NCI-H524 (cell line): ENCODE data around the gene EDAR.

Source experiments
- DNase-seq, 2 experiments: peaks; one replicate each; lab custom pipeline; 2025; lab: John Stamatoyannopoulos, UW

The EDAR gene

GRCh38 chr2:108967757-108968156 lies 21.3 kb downstream of the EDAR start:
- DNase-seq, result no peak

DNA sequence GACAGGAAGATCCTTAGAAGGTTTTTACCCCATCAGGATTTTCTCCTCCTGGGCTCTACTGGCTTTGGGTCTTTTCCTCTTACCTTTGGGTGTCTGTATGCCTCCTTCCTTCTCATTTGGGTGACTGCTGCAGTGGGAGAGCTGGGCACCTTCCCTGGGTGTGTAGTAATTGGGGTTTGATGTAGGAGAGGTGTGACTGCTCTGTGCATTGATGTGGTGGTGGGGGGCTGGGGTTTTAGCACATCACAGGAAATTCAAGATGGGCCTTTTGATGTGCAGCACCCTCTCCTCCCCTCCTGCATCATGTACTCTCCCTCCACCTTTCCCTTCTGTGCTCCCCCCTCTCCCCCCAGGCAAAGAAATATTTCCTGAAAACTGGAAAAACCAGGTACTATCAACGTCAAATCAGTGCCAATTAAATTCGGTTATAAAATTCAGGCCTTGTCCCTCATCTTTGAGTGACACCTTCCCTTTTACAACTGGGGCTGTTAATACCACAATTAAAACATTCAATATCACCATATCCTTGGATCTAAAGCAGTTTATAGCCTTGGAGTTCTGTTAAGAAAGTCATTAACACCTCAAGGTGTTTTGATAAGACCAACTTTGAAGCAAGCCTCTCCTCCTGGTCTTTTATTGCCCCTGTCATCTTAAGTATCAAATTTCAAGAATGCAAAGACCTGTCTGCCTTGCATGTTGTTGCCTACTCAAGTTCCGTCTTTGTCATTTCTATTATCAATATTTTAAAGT lies 23.3 kb downstream of the EDAR start:
- no peak for DNase-seq

- no peak for DNase-seq
Measured at GRCh38 chr2:108963057-108963456, 26.0 kb downstream of the EDAR start.

- DNase-seq, result no peak
Measured at GRCh38 chr2:108961796-108962195, 27.2 kb downstream of the EDAR start.

DNA sequence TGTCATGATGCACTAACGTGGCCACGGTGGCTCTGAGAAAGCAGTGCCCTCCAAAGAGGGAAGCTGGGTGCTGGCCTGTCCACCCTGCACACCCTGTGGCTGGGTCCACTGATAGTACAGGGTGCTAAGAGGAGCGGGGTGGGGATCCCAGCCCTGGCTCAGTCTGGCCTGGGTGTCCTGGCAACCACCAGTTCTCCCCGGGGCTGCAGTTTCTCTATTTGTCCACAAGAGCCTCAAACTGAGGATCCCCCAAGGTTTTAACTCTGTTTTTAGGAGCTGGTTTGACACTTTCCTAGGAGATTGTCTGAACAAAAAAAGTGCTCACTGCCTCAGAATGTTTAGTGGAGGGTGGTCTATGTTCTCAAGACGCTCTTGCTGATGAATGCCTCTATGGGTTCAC lies 29.0 kb downstream of the EDAR start:
- no peak for DNase-seq

DNA sequence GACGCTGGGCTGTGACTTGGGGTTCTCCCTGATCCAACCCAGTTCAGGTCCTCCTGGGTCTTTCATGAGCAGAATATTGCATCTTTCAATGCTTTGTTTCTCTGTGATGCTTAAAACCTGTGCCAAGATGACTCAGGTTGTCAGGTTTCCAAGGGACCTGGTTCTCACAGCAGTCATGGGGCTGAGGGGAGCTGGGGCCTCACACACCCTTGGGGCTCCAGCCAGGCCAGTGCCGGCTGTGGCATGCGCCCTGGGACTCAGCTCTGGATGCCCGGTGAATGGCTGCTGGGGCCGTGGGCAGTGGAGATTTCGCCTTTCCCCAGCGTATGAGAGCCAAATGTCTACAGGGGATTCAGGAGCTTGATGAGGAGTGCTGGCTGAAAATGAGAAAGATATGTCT lies 29.6 kb downstream of the EDAR start:
- DNase-seq, result no peak

DNA sequence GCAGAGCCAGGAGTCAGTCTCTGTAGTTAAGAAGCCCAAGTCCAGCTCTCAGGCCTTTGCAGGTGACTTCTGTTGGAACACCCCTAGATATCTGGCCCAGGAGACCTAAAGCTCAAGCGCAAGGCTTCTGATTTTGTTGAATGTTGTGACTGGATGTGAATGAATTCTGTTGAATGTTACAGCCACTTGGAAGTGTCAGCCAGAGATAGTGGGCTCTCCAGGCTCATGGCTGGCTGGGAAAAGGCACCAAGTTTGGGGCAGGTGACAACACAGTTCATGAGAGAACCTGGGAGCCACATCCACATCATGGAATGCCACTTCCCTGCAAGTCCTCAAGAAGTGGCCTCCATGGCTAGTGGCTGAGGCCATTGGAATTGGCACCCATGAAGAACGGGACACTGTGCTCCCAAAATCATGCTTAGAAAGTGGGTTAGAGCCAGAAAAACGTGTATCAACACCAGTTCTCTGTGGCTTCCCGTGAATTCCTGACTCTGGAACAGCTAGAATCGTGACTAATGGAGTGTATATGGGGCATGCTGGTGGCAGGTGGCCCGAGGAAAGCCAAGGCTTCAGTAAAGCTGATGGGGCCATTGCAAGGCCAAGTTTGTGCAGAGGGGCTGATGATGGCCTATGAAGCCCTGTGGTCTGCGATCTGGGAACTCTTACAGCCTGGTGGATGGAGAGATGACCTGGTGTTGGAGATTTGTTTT lies 30.2 kb downstream of the EDAR start:
- DNase-seq, result no peak

DNA sequence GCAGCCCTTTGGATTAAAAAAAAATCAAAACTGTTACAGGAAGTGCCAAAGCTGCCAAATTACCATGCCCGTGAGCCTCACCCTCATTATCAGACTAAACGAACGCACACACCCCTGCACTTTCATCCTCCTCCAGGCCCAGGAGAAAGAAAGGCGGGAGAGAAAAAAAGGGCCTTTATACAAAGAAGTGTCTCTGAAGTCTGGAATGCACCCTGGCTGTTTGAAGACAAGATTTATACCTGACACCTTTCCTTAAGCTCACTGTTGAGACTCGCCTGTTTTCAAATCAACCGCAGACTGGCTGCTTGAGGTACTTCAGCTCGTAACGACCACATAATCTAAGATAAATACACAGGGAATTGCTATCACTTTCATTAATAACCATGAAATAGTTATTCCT lies 31.0 kb downstream of the EDAR start:
- DNase-seq, result no peak

DNA sequence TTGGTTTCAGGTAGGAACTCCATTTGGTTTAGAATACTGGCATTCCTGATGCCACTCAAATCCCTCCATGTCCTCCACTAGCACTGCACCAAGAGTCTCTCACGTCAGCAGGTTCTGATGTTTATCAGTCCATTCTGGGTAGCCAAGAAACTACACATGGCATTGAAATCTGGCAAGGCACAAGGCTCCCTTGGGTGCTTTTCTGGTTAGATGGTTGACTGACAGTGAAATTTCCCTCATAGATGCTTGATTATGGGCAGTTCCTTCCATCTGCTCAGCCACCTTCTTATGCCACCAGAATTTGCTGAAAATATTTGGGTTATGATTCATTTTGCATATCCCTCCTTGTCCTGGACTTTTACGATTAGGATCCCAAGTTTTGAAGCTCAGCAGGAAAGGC lies 32.6 kb downstream of the EDAR start:
- no peak for DNase-seq

DNA sequence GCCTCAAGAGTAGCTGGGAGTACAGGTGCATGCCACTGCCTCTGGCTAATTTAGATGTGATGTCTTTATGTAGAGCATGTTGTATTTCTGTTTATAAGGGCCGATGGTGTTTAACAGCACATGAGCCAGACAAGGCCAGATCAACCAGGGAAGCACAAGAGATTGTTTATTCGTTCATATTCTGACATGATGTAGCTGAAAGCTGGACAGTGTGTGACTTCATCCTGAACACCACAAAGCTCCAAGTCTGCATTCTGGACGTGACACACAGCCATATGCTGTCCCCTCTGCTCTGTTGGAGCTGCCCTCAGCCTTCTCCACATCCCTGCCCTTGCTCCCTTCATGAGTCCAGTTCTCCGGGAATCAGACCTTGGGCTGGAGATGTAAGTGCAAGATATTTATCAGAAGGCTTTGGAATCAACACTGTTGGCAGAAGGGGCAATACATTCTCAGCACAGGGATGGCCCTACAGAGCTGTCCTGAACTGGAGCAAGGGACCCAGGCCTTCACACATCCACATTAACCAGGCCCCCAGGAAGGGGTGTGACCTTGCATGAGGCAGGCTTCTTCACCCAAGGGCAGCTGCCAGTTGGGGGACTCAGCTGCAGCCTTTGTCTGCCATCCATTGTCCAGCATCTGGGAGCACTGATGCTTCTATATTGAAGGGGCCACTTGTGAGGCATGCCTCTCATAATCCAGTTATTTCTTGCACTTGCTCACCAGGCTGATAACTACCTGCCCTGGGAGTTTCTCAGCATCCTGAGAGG lies 38.5 kb downstream of the EDAR start:
- DNase-seq, result no peak

DNA sequence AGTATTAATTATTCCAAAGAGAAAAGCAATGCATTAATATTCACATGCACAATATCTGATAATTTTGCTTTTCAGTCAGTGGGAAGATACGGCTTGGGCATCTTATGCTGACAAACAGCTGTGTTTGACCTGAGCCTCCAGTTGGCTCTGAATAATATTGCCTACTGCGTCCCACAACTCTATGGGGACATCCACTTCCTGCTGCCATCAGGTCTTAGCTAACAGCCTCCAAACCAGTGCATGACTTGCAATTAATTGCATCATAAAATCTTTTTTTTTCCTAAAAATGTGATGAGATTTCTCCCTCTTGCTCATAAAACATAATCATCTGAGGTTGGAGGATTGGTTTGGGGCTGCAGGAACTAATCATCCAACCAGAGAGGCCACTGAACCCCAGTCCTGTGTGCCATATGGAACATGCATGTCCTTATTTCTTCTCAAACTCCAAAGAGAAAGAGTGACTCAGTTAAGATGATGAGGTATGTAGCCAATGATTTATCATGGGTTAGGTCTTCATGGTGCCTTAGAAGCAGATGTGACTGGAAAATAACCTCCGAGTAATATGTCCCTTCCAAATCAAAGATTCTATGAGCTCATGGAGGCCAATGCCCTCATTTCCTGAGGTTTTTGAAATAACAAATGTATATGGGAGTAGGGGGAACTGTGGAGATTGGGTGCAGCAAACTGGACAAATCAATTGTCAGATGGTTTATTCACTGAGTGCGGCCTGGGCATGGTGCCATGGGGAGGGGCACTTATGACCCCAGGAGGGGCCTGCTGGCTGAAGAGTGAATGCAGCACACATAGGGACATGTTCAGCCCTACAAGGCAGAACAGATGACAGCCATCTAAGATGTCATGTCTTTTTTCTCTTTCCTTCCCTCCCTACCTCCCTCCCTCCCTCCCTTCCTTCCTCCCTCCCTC lies 39.4 kb downstream of the EDAR start:
- DNase-seq, result no peak

GRCh38 chr2:108947271-108947907 lies 41.6 kb downstream of the EDAR start:
- no peak for DNase-seq

DNA sequence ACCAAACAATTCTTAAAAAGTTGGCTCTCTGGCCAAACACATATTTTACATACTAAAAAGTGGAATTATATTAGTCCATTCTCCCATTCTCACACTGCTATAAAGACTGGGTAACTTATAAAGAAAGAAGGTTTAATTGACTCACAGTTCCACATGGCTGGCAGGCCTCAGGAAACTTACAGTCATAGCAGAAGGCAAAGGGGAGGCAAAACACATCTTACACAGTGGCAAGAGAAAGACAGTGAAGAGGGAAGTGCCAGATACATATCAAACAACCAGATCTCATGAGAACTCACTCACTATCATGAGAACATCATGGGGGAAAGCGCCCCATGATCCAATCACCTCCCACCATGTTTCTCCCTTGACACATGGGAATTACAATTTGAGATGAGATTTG lies 42.6 kb downstream of the EDAR start:
- DNase-seq, result no peak

DNA sequence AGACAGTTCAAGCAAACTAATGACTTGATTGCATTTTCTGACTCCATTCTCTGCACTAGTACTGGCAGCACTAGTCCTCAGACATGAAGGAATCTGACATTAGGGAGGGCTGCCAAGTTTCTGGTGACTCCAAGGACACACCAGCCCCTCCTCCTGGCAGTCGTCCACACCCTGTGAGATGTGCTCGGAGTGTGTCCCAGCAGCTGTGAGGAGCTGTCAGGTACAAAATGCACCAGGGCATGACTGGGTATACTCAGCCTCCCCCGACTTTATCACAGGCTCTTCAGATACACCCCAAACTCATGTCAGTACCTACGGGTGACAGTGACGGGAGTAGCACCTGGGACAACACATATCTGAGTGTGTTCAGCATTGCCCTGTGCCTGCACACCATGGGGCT lies 43.1 kb downstream of the EDAR start:
- DNase-seq, result no peak

DNA sequence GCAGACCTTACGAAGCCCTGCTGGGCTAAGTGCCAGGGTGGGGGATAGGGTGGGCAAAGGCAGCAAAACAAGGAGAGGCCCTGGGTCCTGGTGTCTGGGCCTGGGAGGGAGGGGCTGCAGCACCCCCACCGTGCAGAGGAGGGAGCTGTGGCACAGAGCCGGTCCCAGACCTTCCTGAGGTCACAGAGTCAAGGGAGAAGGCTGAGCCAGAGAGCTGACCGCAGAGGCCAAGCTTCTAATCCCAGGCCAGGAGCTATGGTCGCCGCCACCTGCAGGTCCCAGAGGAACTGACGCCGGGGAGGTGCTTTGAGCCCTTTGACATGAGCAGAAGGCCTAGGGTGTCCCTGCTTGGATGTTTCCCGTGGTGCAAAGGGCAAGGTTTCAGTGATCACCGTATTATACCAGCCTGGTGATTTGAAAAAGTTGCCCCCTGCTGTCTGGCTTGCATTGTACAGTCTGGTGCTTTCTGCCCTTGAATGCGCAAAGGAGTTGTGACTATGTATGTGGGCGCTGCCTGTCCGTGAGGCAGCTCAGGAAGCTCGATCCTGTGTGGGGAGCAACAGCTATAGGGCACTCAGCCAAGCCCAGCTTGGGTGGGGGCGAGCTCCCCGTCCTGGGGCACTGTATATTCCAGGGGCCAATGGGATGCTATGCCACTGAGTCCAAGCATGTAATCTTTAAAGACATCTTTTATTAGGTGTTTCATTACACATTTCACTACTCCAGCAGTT lies 44.3 kb downstream of the EDAR start:
- no peak for DNase-seq

- no peak for DNase-seq
Measured at GRCh38 chr2:108943751-108944150, 45.3 kb downstream of the EDAR start.

- DNase-seq, result no peak
Measured at GRCh38 chr2:108942888-108943287, 46.1 kb downstream of the EDAR start.

DNA sequence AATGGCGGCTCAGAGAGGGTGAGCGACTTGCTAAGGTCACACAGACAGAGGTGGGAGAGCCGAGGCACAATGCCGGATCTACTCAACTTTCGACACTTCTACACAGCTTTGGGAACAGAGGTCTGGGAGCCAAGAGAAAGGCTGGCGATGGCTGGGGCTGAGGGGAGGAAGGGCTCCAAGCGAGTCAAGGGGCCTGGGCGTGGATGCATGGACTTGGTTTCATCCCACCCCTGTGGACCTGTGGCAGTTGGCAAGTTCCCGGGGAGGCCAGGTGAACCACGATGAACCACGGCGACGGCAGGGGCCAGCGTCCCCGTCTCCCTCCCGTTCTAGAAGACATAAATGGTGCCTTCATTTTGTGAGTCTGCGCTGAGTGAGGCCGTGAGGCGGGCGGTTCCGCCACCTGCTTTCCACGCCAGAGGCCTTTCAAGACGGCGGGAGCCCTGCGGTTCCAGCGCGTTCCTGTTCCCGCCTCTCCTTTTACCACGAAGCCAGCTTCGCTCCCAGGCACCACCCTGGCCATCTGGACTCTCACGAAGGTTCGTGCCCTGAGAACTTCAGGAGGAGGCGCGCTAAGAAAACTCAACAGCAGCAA lies 46.7 kb downstream of the EDAR start:
- DNase-seq, result no peak

GRCh38 chr2:108941767-108942166 lies 47.3 kb downstream of the EDAR start:
- DNase-seq, result no peak

DNA sequence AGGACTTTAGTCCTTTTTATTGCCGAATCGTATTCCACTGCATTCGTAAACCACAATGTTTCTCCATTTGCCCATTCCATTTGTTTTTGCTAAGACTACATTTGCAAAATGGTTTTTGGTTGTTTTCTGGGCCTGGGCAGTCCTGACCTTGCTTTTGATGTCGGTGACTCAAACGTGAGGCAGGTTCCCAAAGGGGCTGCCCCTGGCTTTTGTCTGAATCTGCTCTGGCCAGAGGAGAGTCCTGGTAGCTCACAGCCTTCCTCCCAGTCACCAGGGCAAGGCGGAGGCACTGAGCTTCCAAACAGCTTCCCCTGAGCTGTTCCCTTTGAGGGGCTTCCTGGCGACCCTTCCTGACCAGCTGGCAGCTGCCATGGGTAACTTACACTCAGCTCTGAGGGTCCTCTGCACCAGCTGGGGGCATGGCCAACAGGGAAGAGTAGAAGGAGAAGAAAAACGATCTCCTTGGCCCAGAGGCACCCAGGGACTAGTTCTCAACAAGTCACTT lies 47.8 kb downstream of the EDAR start:
- DNase-seq, result no peak
